H4 (cell line): ENCODE data around the gene ISG20. TPM values are rescaled to one million over a fixed set of nuclear protein-coding genes. Genes with fewer than 3 reads are reported as not detected.
"Not testable (repeated sequence)": the region's sequence is repeated elsewhere in the genome, so short reads cannot be mapped to it uniquely, and the experiment has no call there.

Experiments
- DNase-seq: peaks from one replicate; pipeline ENCODE4 v3.0.0-alpha.2; 2015; ENCODE audit warnings: low spot score
- total RNA-seq: library from RNA; depleted of rRNA; stranded (reverse); fragments of >200 nt; shearing (Covaris generic); gene quantifications from 2 replicates; pipeline ENCODE4 v1.2.3, GENCODE V29; 2014

Gene ISG20
- total RNA-seq, 1 experiment from 2014 or later: 20.9 TPM

DNA sequence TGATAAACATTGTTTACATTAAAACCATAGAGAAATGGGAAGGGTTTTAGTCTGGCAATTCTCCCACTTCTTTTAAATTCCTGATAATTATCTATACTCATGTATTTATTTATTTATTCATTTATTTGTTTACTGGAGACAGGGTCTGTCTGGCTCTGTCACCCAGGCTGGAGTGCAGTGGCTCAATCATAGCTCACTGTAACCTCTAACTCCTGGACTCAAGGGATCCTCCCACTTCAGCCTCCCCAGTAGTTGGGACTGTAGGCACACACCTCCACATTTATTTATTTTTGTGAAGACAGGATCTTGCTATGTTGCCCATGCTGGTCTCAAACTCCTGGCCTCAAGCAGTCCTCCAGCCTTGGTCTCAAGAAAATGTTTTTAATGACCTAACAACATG, 20.1 kb upstream of the ISG20 start:
- no peak for DNase-seq

DNA sequence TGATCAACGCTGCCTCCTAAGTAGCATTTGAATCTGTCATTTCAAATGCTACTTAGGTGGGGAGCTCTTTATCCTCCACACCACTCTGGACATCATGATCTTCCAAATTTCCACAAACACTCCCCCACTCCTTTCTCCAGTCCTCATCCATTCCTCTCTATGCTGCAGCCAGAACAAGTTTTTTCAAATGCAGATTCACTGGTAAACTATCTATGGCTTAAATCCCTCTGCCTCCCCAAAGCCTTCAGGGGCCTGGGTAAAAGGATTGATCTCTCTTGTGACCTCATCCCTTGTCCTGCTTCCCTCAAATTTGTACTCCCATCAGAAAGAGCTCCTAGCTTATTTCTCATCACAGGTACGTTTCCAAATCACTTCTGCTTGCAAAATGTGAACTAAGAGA, 19.0 kb upstream of the ISG20 start:
- DNase-seq: no peak

GRCh38 chr15:88620995-88621772, 17.6 kb upstream of the ISG20 start, which contains the start of gene AEN:
Gene AEN, plus strand, starts transcription at chr15:88621340. Its CDS starts 4,870 bp downstream, at chr15:88626210.
- DNase-seq: peak; percentile 94

DNA sequence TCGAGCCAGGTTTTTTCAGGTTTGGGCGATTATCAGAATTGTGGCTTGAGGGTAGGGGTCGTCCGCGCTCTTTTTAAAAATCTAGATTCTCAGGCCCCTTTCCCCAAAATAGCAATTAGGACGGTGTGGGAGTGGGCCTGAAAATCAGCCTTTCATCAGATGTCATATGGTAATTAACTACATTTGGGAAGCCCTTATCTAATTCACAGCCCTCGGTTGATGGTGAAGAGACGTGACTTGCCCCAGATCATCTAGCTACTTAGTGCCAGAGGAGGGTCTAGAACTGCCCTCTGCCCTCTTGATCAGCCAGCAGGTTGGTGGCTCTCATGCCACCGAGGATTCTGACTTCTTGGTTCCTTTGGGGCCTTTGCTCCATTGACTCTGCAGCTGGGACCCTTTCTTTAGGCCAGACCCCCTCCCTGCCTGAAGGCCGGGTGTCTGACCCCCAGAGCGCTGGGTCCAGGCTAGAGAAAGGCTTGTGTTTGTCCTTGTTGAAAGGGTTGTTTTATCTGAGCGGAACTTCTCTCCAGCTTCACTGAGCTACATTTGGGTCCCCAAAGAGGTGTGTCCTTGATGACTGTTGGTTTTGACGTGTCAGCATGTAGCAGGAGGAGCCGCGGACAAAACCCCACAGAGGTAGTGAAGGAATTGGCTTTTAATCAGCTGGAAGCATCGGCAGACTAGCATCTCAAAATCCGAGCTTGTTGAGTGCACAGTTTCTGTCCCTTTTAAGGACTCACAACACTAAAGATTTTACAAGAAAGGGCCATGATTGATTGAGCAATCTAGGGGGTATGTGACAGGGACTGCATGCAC, 16.8 kb upstream of the ISG20 start:
- DNase-seq: no peak

GRCh38 chr15:88622605-88622975, 16.2 kb upstream of the ISG20 start:
- DNase-seq: no peak

DNA sequence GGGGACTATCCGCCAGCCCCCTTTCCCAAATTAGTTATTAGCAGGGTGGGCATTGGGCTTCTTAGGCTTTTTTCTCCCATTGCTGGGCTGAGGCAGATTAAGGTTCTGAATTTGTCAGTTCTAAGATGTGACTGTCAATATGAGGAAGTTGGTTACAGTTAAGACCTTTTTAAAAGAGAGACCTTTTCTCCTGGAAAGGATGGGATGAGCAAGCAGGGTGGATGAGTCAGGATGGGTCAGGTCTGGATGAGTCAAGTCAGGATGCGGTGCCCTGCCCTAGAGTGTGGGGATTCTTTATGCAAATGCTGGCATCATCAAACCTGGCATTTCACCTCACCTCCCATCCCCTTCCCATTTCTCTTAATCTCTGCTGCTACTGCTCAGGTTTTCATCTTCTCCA, 15.8 kb upstream of the ISG20 start:
- peak; percentile 29 for DNase-seq

GRCh38 chr15:88623632-88624031, 15.2 kb upstream of the ISG20 start:
- DNase-seq: no peak

DNA sequence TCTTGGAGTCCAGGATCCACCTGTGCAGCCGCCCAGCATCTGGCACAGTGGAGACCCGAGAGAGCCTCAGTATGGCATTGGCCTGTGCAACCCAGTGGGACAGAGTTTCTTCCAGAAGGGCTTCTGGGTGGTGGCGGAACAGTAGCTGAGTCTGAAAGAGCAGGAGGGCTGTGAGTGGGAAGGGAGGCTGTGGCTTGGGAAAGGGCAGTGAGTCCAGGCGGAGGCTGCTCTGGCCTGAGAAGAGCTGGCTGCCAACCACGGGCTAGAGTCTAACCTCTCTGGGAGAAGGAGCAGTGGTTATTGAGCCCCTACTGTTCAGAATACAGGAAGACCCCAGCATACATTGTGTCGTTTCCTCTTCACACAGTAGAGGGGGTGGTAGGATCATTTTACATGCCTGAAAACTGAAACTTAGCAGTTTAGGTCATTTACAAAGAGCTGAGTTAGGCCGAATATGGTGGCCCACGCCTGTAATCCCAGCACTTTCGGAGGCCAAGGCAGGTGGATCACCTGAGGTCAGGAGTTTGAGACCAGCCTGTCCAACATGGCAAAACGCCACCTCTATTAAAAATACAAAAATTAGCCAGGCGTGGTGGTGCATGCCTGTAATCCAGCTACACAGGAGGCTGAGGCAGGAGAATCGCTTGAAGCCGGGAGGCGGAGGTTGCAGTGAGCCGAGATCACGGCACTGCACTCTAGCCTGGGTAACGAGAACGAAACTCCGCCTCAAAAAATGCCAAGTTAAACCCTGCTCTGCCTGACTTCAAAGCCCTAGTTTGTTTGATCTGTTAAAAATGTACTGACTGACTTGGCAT, 14.5 kb upstream of the ISG20 start:
- DNase-seq: no peak

- DNase-seq: no peak
Observed at GRCh38 chr15:88624971-88625490, 13.8 kb upstream of the ISG20 start.

GRCh38 chr15:88625943-88626741, 12.7 kb upstream of the ISG20 start:
- no peak for DNase-seq

DNA sequence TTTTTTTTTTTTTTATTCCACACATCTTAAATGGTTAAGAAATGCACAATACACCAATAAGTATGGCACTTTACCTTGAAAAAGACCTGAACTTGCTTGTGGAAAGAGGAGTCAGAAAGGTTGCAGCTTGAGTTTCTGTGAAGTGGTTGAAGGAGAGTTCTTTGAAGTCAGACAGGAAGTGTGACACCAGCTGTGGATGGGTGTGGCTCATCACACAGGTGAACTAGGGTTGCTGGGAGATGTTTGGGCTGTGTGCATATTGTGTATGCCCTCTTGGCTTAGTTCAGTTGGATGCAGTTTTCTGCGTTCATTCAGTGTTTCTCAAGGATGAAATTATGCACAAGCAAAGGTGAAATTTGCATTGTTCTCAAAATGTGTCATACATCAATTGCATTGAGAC, 11.4 kb upstream of the ISG20 start:
- no peak for DNase-seq

DNA sequence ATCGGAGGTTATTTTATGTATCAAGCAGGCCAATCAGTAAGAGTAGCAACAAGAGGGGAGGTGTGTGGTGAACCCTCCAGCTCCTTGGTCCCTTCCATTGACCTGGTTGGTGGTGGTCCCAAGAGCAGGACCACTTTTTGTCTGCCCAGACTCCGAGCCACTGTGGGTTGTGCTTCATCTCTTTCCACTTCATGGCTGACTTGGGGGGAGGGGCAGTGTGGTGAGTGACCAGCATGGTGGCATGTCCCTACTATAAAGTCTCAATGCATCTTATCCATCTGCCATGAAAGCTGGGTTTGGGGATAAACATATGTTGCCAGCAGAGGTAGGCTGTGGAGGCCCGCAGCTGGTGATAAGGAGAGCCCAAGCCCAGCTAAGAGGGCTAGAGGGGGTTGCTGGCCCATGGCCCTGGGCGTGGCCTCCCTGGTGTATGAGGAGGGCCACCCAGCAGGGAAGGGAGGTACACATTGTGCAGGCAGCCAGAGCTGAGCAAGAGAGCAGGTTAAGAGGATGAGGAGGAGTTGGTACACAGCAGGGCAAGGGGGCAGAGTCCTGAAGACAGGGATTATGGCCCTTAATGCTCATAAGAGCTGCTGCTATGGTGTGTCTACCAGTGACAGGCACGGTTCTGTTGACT, 10.7 kb upstream of the ISG20 start:
- no peak for DNase-seq

DNA sequence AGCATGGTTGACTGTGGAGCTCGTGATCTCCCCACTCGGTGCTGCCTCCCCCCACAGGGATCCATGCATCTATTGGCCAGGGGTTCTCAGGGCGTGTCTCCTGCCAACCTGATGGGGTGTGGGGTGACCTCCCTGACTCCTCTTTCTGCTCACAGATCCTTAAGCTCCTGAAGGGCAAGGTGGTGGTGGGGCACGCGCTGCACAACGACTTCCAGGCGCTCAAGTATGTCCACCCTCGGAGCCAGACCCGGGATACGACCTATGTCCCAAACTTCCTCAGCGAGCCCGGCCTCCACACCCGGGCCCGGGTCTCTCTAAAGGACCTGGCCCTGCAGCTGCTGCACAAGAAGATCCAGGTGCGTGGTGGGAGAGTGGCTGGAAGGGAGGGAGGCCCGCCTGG, 9.7 kb upstream of the ISG20 start:
- no peak for DNase-seq

- DNase-seq: no peak
Observed at GRCh38 chr15:88630141-88630721, 8.6 kb upstream of the ISG20 start.

- DNase-seq: no peak
Observed at GRCh38 chr15:88630798-88631463, 7.9 kb upstream of the ISG20 start.

DNA sequence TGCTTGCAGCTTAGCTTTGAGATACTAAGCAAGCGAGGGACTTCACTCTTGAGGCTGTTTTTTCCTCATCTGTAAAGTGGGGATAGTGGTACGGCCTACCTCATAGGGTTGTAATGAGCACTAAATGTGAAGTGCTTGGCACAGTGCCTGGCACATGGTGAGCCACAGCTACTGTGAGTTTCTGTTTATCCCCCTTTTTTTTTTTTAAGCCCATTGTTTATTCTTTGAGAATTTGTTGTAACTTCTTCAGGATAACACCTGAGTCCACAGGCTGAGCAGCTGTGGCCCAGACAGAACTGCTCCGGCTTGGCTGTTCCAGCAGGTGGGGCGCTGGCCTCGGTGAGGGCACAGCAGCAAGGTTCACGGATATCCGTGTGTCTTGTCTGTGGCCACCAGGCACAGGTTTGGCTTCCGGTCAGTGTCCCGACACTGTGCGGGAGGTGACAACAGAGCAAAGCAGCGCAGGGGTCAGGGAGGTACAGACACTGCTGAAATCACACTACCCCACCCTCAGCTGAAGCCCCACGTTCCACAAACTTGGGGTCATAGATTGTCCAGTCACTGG, 7.3 kb upstream of the ISG20 start:
- no peak for DNase-seq

GRCh38 chr15:88632797-88633196, 6.0 kb upstream of the ISG20 start:
- DNase-seq: not testable (repeated sequence)

DNA sequence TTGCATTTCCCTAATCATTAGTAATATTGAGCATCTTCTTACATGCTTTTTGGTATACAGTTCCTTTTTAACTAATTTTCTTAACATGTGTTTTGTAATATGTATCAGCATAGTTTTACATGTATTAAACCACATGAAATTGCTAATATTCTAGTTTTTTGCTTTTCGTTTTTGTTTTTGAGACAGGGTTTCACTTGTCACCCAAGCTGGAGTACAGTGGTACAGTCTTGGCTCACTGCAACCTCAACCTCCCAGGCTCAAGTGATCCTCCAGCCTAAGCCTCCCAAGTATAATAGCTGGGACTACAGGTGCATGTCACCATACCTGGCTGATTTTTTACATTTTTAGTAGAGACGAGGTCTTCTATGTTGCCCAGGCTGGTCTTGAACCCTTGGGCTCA, 4.4 kb upstream of the ISG20 start:
- no peak for DNase-seq

GRCh38 chr15:88635318-88635717, 3.5 kb upstream of the ISG20 start:
- DNase-seq: no peak
